ENCODE measurements around the gene GBP4. TPM values are rescaled to one million over a fixed set of nuclear protein-coding genes. Genes with fewer than 3 reads are reported as not detected.
"Not testable (repeated sequence)": the region's sequence is repeated elsewhere in the genome, so short reads cannot be mapped to it uniquely, and the experiment has no call there.

Gene GBP4
- total and polyA plus RNA-seq, 2 of the 4 experiments (the other 2 are of a cell fraction): not detected

- not testable (repeated sequence) for H3K9me3 ChIP-seq (ENCODE audit: control insufficient read depth, insufficient read depth, low read length); H3K4me2 ChIP-seq (ENCODE audit: low read depth, low read length)
These were observed 21.1 kb upstream of the GBP4 start for GRCh38 chr1:89219851-89220250.

More at GRCh38 chr1:89219851-89220250, 21.1 kb upstream of the GBP4 start:
- H2BK5ac ChIP-seq (ENCODE audit: low read depth, low read length, poor library complexity, severe bottlenecking); H3K27me3 ChIP-seq (ENCODE audit: control insufficient read depth, insufficient read depth, low read length); H3K23ac ChIP-seq (ENCODE audit: low read depth, low read length); H3K56ac ChIP-seq (ENCODE audit: extremely low read depth, insufficient read depth, low read length); H3K27ac ChIP-seq (ENCODE audit: insufficient read depth, low read length); H3K79me1 ChIP-seq (ENCODE audit: low read depth in 1 of 2, low read length in 2 of 2); H2BK120ac ChIP-seq (ENCODE audit: low read depth, low read length); POLR2A ChIA-PET (ENCODE audit: unreplicated experiment); H2BK20ac ChIP-seq (ENCODE audit: low read depth, low read length); ATAC-seq (ENCODE audit: low read depth); H3K14ac ChIP-seq (replicated peaks; ENCODE audit: low read depth, low read length); DNase-seq; H2AFZ ChIP-seq (replicated peaks; ENCODE audit: low read length, poor library complexity); H3K9ac ChIP-seq (ENCODE audit: low read depth, low read length); H3K18ac ChIP-seq (ENCODE audit: low read depth, low read length); H2AK5ac ChIP-seq (ENCODE audit: low read depth, low read length); H4K5ac ChIP-seq (ENCODE audit: low read depth, low read length); H2AK9ac ChIP-seq (replicated peaks; ENCODE audit: low read depth, low read length, poor library complexity); intact Hi-C loops (cut with micrococcal nuclease); in situ Hi-C loops (cut with MboI; ENCODE audit: low sequenced_read_pairs); H3K36me3 ChIP-seq (ENCODE audit: control insufficient read depth, insufficient read depth, low read length); H4K20me1 ChIP-seq (ENCODE audit: insufficient read depth, low read length); H4K91ac ChIP-seq (ENCODE audit: insufficient read depth, low read depth, low read length); H3K4ac ChIP-seq (ENCODE audit: low read depth, low read length); H3K9me1 ChIP-seq (ENCODE audit: insufficient read depth, low read length); CTCF ChIA-PET; H3K4me3 ChIP-seq (ENCODE audit: insufficient read depth, low read depth, low read length); BruUV-seq (replicated peaks); H3K4me1 ChIP-seq (ENCODE audit: control insufficient read depth, insufficient read depth, low read length); dilution Hi-C loops (cut with HindIII; ENCODE audit: low sequenced_read_pairs, unreplicated experiment); H4K8ac ChIP-seq (ENCODE audit: low read depth in 2 of 2, low read length in 2 of 2); H2BK15ac ChIP-seq (ENCODE audit: low read depth, low read length): not testable (repeated sequence)
